Nephron progenitor cell (in vitro differentiated cells): ENCODE results near the gene GLIPR1L1.

Source experiments
- DNase-seq: peaks from one replicate; pipeline ENCODE4 v3.0.0; 2021
- H3K27ac Mint-ChIP-seq: 2 replicates; pipeline ENCODE4 v1.8.0; 2021; ENCODE audit warnings: mild to moderate bottlenecking, moderate library complexity, mixed read lengths
- H3K27me3 Mint-ChIP-seq: 2 replicates; pipeline ENCODE4 v1.8.0; 2021; ENCODE audit warnings: mild to moderate bottlenecking, low read depth, mixed read lengths; ENCODE audit not compliant: poor library complexity
- H3K36me3 Mint-ChIP-seq: 2 replicates; pipeline ENCODE4 v1.8.0; 2021; ENCODE audit warnings: low read depth, mixed read lengths
- H3K4me1 Mint-ChIP-seq: 2 replicates; pipeline ENCODE4 v1.8.0; 2021; ENCODE audit warnings: mixed read lengths
- H3K4me3 Mint-ChIP-seq: 2 replicates; pipeline ENCODE4 v1.8.0; 2021; ENCODE audit warnings: mild to moderate bottlenecking, moderate library complexity, mixed read lengths
- H3K9me3 Mint-ChIP-seq: 2 replicates; pipeline ENCODE4 v1.8.0; 2021; ENCODE audit warnings: mild to moderate bottlenecking, moderate library complexity, mixed read lengths
- CTCF ChIP-seq: fragments of 200-600 bp; sonication (generic); IDR thresholded peaks from 2 replicates; pipeline ENCODE4 v1.5.0; 2021; ENCODE audit warnings: antibody characterized with exemption

Gene GLIPR1L1

GRCh38 chr12:75317784-75318183, 16.7 kb upstream of the GLIPR1L1 start:
- Mint-ChIP-seq H3K4me1 (peaks cover 39% of the 10 kb centered on the region), H3K4me3 (no peak overlapping the region), H3K27me3 (peaks cover 5% of the 10 kb centered on the region), H3K36me3 (no peaks in the 10 kb centered on the region), H3K9me3 (no peaks in the 10 kb centered on the region), H3K27ac (peak overlapping the region; percentile 75)
- no peak for TF ChIP-seq CTCF
- DNase-seq: no peak

GRCh38 chr12:75322464-75322863, 12.0 kb upstream of the GLIPR1L1 start:
- Mint-ChIP-seq H3K9me3 (no peaks in the 10 kb centered on the region), H3K4me3 (no peak overlapping the region), H3K27ac (no peak overlapping the region), H3K4me1 (peaks cover 32% of the 10 kb centered on the region), H3K27me3 (no peaks in the 10 kb centered on the region), H3K36me3 (no peaks in the 10 kb centered on the region)
- no peak for TF ChIP-seq CTCF
- no peak for DNase-seq

- peaks cover 32% of the 10 kb centered on the region for H3K4me1 Mint-ChIP-seq
- no peaks in the 10 kb centered on the region for H3K36me3 Mint-ChIP-seq
- H3K9me3 Mint-ChIP-seq: no peaks in the 10 kb centered on the region
- no peak for TF ChIP-seq CTCF
- H3K4me3 Mint-ChIP-seq: no peak overlapping the region
- DNase-seq: no peak
- no peaks in the 10 kb centered on the region for H3K27me3 Mint-ChIP-seq
- H3K27ac Mint-ChIP-seq: no peak overlapping the region
Observed at GRCh38 chr12:75323663-75324062, 10.8 kb upstream of the GLIPR1L1 start.

GRCh38 chr12:75327642-75328041, 6.8 kb upstream of the GLIPR1L1 start:
- DNase-seq: no peak
- H3K36me3 Mint-ChIP-seq: no peaks in the 10 kb centered on the region
- no peak overlapping the region for H3K27ac Mint-ChIP-seq
- no peak overlapping the region for H3K4me3 Mint-ChIP-seq
- no peaks in the 10 kb centered on the region for H3K9me3 Mint-ChIP-seq
- no peak for TF ChIP-seq CTCF
- peaks cover 40% of the 10 kb centered on the region for H3K4me1 Mint-ChIP-seq
- no peaks in the 10 kb centered on the region for H3K27me3 Mint-ChIP-seq

GRCh38 chr12:75329918-75330826, 4.3 kb upstream of the GLIPR1L1 start, which contains the start of gene CAPS2:
CAPS2 (minus strand) TSS chr12:75330324; CDS start chr12:75326498, 3,826 bp downstream.
- H3K9me3 Mint-ChIP-seq: no peaks in the 10 kb centered on the region
- peak; percentile 91 for DNase-seq
- peaks cover 51% of the 10 kb centered on the region for H3K4me1 Mint-ChIP-seq
- no peaks in the 10 kb centered on the region for H3K36me3 Mint-ChIP-seq
- H3K27ac Mint-ChIP-seq: peak within 1 kb of the TSS; percentile 99
- no peak for TF ChIP-seq CTCF
- peak within 1 kb of the TSS; percentile 86 for H3K4me3 Mint-ChIP-seq
- H3K27me3 Mint-ChIP-seq: peaks cover 8% of the 10 kb centered on the region

GRCh38 chr12:75337905-75338304, 3.4 kb downstream of the GLIPR1L1 start:
- peaks cover 14% of the 10 kb centered on the region for H3K9me3 Mint-ChIP-seq

More at GRCh38 chr12:75337905-75338304, 3.4 kb downstream of the GLIPR1L1 start:
- Mint-ChIP-seq H3K4me3 (no peak overlapping the region), H3K27me3 (peaks cover 8% of the 10 kb centered on the region), H3K27ac (no peak overlapping the region), H3K4me1 (peaks cover 13% of the 10 kb centered on the region), H3K36me3 (no peaks in the 10 kb centered on the region)
- DNase-seq: no peak
- TF ChIP-seq CTCF: no peak
